Smooth muscle cell (in vitro differentiated cells): ENCODE measurements around the gene LCTL. TPM values are rescaled to one million over a fixed set of nuclear protein-coding genes. Genes with fewer than 3 reads are reported as not detected.

Experiments used
- DNase-seq: peaks from one replicate; lab custom pipeline; 2025; ENCODE audit not compliant: unreplicated experiment; lab: John Stamatoyannopoulos, UW
- H2AFZ ChIP-seq: fragments of 200-600 bp; sonication (generic); 2 replicates; pipeline ENCODE4 v1.6.0; 2016; ENCODE audit warnings: antibody characterized with exemption, low read depth, mild to moderate bottlenecking
- H3F3A ChIP-seq: fragments of 200-600 bp; sonication (generic); 2 replicates; pipeline ENCODE4 v1.6.0; 2017; ENCODE audit warnings: antibody characterized with exemption, low read depth
- H3K27ac ChIP-seq: fragments of 200-600 bp; sonication (generic); 2 replicates; pipeline ENCODE4 v1.5.1; 2016; ENCODE audit warnings: low read depth, mild to moderate bottlenecking
- H3K27me3 ChIP-seq: fragments of 200-600 bp; sonication (generic); 2 replicates; pipeline ENCODE4 v1.6.1; 2016; ENCODE audit warnings: low read depth, mild to moderate bottlenecking
- H3K36me3 ChIP-seq: fragments of 200-600 bp; sonication (generic); 2 replicates; pipeline ENCODE4 v1.5.1; 2016; ENCODE audit warnings: low read depth
- H3K4me1 ChIP-seq: fragments of 200-600 bp; sonication (generic); 2 replicates; pipeline ENCODE4 v1.5.1; 2016; ENCODE audit warnings: low read depth
- H3K4me2 ChIP-seq: fragments of 200-600 bp; sonication (generic); 2 replicates; pipeline ENCODE4 v1.6.0; 2016; ENCODE audit warnings: mild to moderate bottlenecking
- H3K4me3 ChIP-seq: fragments of 200-600 bp; sonication (generic); 2 replicates; pipeline ENCODE4 v1.5.1; 2016; ENCODE audit warnings: mild to moderate bottlenecking
- H3K79me2 ChIP-seq: fragments of 200-600 bp; sonication (generic); 2 replicates; pipeline ENCODE4 v1.6.0; 2016; ENCODE audit warnings: low read depth, mild to moderate bottlenecking
- H3K9ac ChIP-seq: fragments of 200-600 bp; sonication (generic); 2 replicates; pipeline ENCODE4 v1.6.0; 2016; ENCODE audit warnings: low read depth
- H3K9me3 ChIP-seq: fragments of 200-600 bp; sonication (generic); replicated peaks from 2 replicates; pipeline ENCODE4 v1.5.1; 2016; ENCODE audit warnings: low read depth
- H4K20me1 ChIP-seq: fragments of 200-600 bp; sonication (generic); 2 replicates; pipeline ENCODE4 v1.6.0; 2016; ENCODE audit warnings: low read depth
- CTCF ChIP-seq: fragments of 200-600 bp; sonication (generic); IDR thresholded peaks from 2 replicates; pipeline ENCODE4 v1.5.1; 2017; ENCODE audit warnings: borderline replicate concordance, mild to moderate bottlenecking, antibody characterized with exemption; ENCODE audit not compliant: insufficient read depth, poor library complexity, severe bottlenecking
- WGBS: methylation state at CpG from one replicate; pipeline ENCODE4 v1.1.7; 2016; ENCODE audit warnings: low lambda C conversion rate; 5-methylcytosine and 5-hydroxymethylcytosine counted together
- polyA plus RNA-seq: library from polyadenylated mRNA; unstranded; fragments of >200 nt; fragmentation: Nextera tagmentation; extraction: Ambion mirVana; gene quantifications from 2 replicates; pipeline ENCODE4 v1.2.1, GENCODE V29; 2016
- total RNA-seq: library from RNA; depleted of rRNA; stranded (reverse); fragments of >200 nt; gene quantifications from 2 replicates; pipeline ENCODE4 v1.2.3, GENCODE V29; 2014

LCTL gene
- total and polyA plus RNA-seq, 2 experiments from 2014 or later: 4.3 to 6.4 TPM

- Histone ChIP-seq H3F3A (peaks cover 10% of the 10 kb centered on the region), H3K36me3 (no peaks in the 10 kb centered on the region), H3K4me2 (no peak overlapping the region), H3K9me3 (no peaks in the 10 kb centered on the region), H4K20me1 (no peaks in the 10 kb centered on the region), H2AFZ (no peak overlapping the region), H3K9ac (no peak overlapping the region), H3K27ac (no peak overlapping the region), H3K27me3 (no peaks in the 10 kb centered on the region), H3K79me2 (no peaks in the 10 kb centered on the region), H3K4me1 (peaks cover 4% of the 10 kb centered on the region), H3K4me3 (no peak overlapping the region)
- TF ChIP-seq CTCF: no peak
- WGBS: 88% methylated on average over 3 of the region's 3 CpGs
- no peak for DNase-seq
These were observed 47.9 kb upstream of the LCTL start for GRCh38 chr15:66613743-66614142.

GRCh38 chr15:66611257-66612053 lies 45.7 kb upstream of the LCTL start:
- WGBS: 84% methylated on average over 13 of the region's 13 CpGs
- H3K4me3 ChIP-seq: no peak overlapping the region

GRCh38 chr15:66609876-66610275 lies 44.1 kb upstream of the LCTL start:
- Histone ChIP-seq H3K9me3 (no peaks in the 10 kb centered on the region), H3K79me2 (no peaks in the 10 kb centered on the region)

More at GRCh38 chr15:66611257-66612053, 45.7 kb upstream of the LCTL start:
- Histone ChIP-seq H3F3A (peaks cover 9% of the 10 kb centered on the region), H3K4me2 (no peak overlapping the region), H3K27me3 (no peaks in the 10 kb centered on the region), H2AFZ (no peak overlapping the region), H4K20me1 (no peaks in the 10 kb centered on the region), H3K4me1 (no peaks in the 10 kb centered on the region), H3K27ac (no peak overlapping the region), H3K9ac (no peak overlapping the region), H3K79me2 (no peaks in the 10 kb centered on the region), H3K9me3 (no peaks in the 10 kb centered on the region), H3K36me3 (no peaks in the 10 kb centered on the region)
- DNase-seq: no peak
- no peak for TF ChIP-seq CTCF

More at GRCh38 chr15:66609876-66610275, 44.1 kb upstream of the LCTL start:
- Histone ChIP-seq H3K4me1 (no peaks in the 10 kb centered on the region), H3K27ac (no peak overlapping the region), H3K27me3 (no peaks in the 10 kb centered on the region), H3K36me3 (no peaks in the 10 kb centered on the region), H4K20me1 (no peaks in the 10 kb centered on the region), H3K4me2 (no peak overlapping the region), H3F3A (no peaks in the 10 kb centered on the region), H3K4me3 (no peak overlapping the region), H3K9ac (no peak overlapping the region), H2AFZ (no peak overlapping the region)
- 81% methylated on average over 5 of the region's 5 CpGs for WGBS
- no peak for DNase-seq
- TF ChIP-seq CTCF: no peak
